H9 (cell line): ENCODE data around the gene SREBF2. TPM values are rescaled to one million over a fixed set of nuclear protein-coding genes. Genes with fewer than 3 reads are reported as not detected.

Source experiments
- DNase-seq: peaks from one replicate; pipeline ENCODE4 v3.0.0-alpha.2; 2017
- H2AFZ ChIP-seq: one replicate; pipeline ENCODE4 v1.6.1; 2013; ENCODE audit warnings: mild to moderate bottlenecking, low read length, control low read depth, moderate library complexity
- H2AK5ac ChIP-seq: 2 replicates; pipeline ENCODE4 v1.6.1; 2013; ENCODE audit warnings: low read length, control low read depth, mixed read lengths; ENCODE audit not compliant: insufficient read length
- H2BK120ac ChIP-seq: one replicate; pipeline ENCODE4 v1.6.1; 2013; ENCODE audit warnings: low read depth, mild to moderate bottlenecking, low read length, control low read depth, inconsistent platforms; ENCODE audit not compliant: poor library complexity, severe bottlenecking
- H2BK12ac ChIP-seq: 2 replicates; pipeline ENCODE4 v1.6.1; 2013; ENCODE audit warnings: low read length, control low read depth, mixed read lengths, low read depth; ENCODE audit not compliant: insufficient read length
- H2BK15ac ChIP-seq: 2 replicates; pipeline ENCODE4 v1.6.1; 2013; ENCODE audit warnings: low read depth, low read length, control low read depth
- H2BK20ac ChIP-seq: one replicate; pipeline ENCODE4 v1.6.1; 2013; ENCODE audit warnings: low read depth, mild to moderate bottlenecking, low read length, control low read depth, inconsistent platforms; ENCODE audit not compliant: poor library complexity, severe bottlenecking
- H2BK5ac ChIP-seq: 2 replicates; pipeline ENCODE4 v1.6.1; 2013; ENCODE audit warnings: low read length, control low read depth, mixed read lengths; ENCODE audit not compliant: insufficient read length
- H3K14ac ChIP-seq: 2 replicates; pipeline ENCODE4 v1.6.1; 2013; ENCODE audit warnings: low read length, control low read depth; ENCODE audit not compliant: insufficient read depth
- H3K18ac ChIP-seq: 2 replicates; pipeline ENCODE4 v1.6.1; 2013; ENCODE audit warnings: low read depth, mild to moderate bottlenecking, mixed read lengths, low read length, control low read depth; ENCODE audit not compliant: insufficient read length
- H3K23ac ChIP-seq: 2 replicates; pipeline ENCODE4 v1.6.1; 2013; ENCODE audit warnings: low read length, control low read depth, mixed read lengths, low read depth; ENCODE audit not compliant: insufficient read length
- H3K23me2 ChIP-seq: 2 replicates; pipeline ENCODE4 v1.6.1; 2013; ENCODE audit warnings: low read depth, mild to moderate bottlenecking, mixed read lengths, low read length, control low read depth; ENCODE audit not compliant: insufficient read length, poor library complexity, severe bottlenecking
- H3K27ac ChIP-seq: 2 replicates; pipeline ENCODE4 v1.5.1; 2013; ENCODE audit warnings: low read length, control low read depth, mixed read lengths, low read depth; ENCODE audit not compliant: insufficient read length
- H3K27me3 ChIP-seq: 2 replicates; pipeline ENCODE4 v1.6.1; 2013; ENCODE audit warnings: low read length, control low read depth, inconsistent platforms; ENCODE audit not compliant: insufficient read depth
- H3K4ac ChIP-seq: 2 replicates; pipeline ENCODE4 v1.6.1; 2013; ENCODE audit warnings: low read depth, mild to moderate bottlenecking, control low read depth, inconsistent platforms, low read length, moderate library complexity
- H3K4me1 ChIP-seq: 2 replicates; pipeline ENCODE4 v1.6.1; 2013; ENCODE audit warnings: low read length, control low read depth, inconsistent platforms; ENCODE audit not compliant: insufficient read depth
- H3K4me2 ChIP-seq: 2 replicates; pipeline ENCODE4 v1.6.1; 2013; ENCODE audit warnings: low read length, control low read depth, mixed read lengths; ENCODE audit not compliant: insufficient read length, insufficient read depth
- H3K56ac ChIP-seq: 2 replicates; pipeline ENCODE4 v1.6.1; 2013; ENCODE audit warnings: low read depth, mild to moderate bottlenecking, mixed read lengths, low read length, control low read depth; ENCODE audit not compliant: insufficient read length
- H3K79me1 ChIP-seq: 2 replicates; pipeline ENCODE4 v1.6.1; 2013; ENCODE audit warnings: low read depth, mild to moderate bottlenecking, moderate library complexity, low read length, control low read depth, inconsistent platforms; ENCODE audit not compliant: insufficient read depth, poor library complexity, severe bottlenecking
- H3K79me2 ChIP-seq: 2 replicates; pipeline ENCODE4 v1.6.1; 2013; ENCODE audit warnings: low read length, control low read depth, inconsistent platforms; ENCODE audit not compliant: insufficient read depth
- H3K9ac ChIP-seq: 2 replicates; pipeline ENCODE4 v1.6.1; 2013; ENCODE audit warnings: low read length, control low read depth, mixed read lengths; ENCODE audit not compliant: insufficient read length; ENCODE audit errors: extremely low read depth
- H3K9me3 ChIP-seq: one replicate; pipeline ENCODE4 v1.6.1; 2013; ENCODE audit warnings: low read depth, low read length, inconsistent platforms; ENCODE audit not compliant: control insufficient read depth
- H3T11ph ChIP-seq: one replicate; pipeline ENCODE4 v1.6.1; 2013; ENCODE audit warnings: mild to moderate bottlenecking, low read length, control low read depth, inconsistent platforms
- H4K20me1 ChIP-seq: one replicate; pipeline ENCODE4 v1.6.1; 2013; ENCODE audit not compliant: control insufficient read depth, insufficient read length, insufficient read depth
- H4K5ac ChIP-seq: 2 replicates; pipeline ENCODE4 v1.6.1; 2013; ENCODE audit warnings: low read depth, mild to moderate bottlenecking, mixed read lengths, low read length, control low read depth; ENCODE audit not compliant: insufficient read length
- H4K8ac ChIP-seq: replicated peaks from 2 replicates; pipeline ENCODE4 v1.6.1; 2013; ENCODE audit warnings: low read length, control low read depth, mixed read lengths, low read depth; ENCODE audit not compliant: insufficient read length
- H4K91ac ChIP-seq: 2 replicates; pipeline ENCODE4 v1.6.1; 2013; ENCODE audit warnings: low read depth, mild to moderate bottlenecking, moderate library complexity, mixed read lengths, low read length, control low read depth; ENCODE audit not compliant: insufficient read length
- H3K27ac Mint-ChIP-seq, 3 experiments: 2 replicates in 2 of 3; 3 replicates in 1 of 3; pipeline ENCODE4 v1.8.0; 2020 to 2021; ENCODE audit warnings: mixed read lengths in 3 of 3, mild to moderate bottlenecking in 1 of 3, moderate library complexity in 1 of 3
- H3K27me3 Mint-ChIP-seq: 2 replicates; pipeline ENCODE4 v1.8.0; 2021; ENCODE audit warnings: low read depth, mild to moderate bottlenecking, moderate library complexity, mixed read lengths
- H3K36me3 Mint-ChIP-seq, 3 experiments: 2 replicates in 2 of 3; 3 replicates in 1 of 3; pipeline ENCODE4 v1.8.0; 2020 to 2021; ENCODE audit warnings: low read depth in 3 of 3, mixed read lengths in 3 of 3; ENCODE audit not compliant: insufficient read depth in 1 of 3
- H3K4me1 Mint-ChIP-seq, 2 experiments: 2 replicates each; pipeline ENCODE4 v1.8.0; 2020; ENCODE audit warnings: mixed read lengths in 2 of 2
- H3K4me3 Mint-ChIP-seq, 2 experiments: 2 replicates in 1 of 2; 3 replicates in 1 of 2; pipeline ENCODE4 v1.8.0; 2020 to 2021; ENCODE audit warnings: mild to moderate bottlenecking in 2 of 2, mixed read lengths in 2 of 2, moderate library complexity in 1 of 2
- H3K9me3 Mint-ChIP-seq, 2 experiments: 2 replicates in 1 of 2; 3 replicates in 1 of 2; pipeline ENCODE4 v1.8.0; 2020; ENCODE audit warnings: mild to moderate bottlenecking in 2 of 2, mixed read lengths in 2 of 2, moderate library complexity in 1 of 2
- CTCF ChIP-seq: fragments of 200-600 bp; sonication (generic); conservative IDR thresholded peaks from 3 replicates; pipeline ENCODE4 v1.8.0; 2021; ENCODE audit warnings: antibody characterized with exemption, mild to moderate bottlenecking
- WGBS: extraction: QIAGEN DNeasy Blood & Tissue Kit; methylation state at CpG from one replicate; pipeline ENCODE4 v1.1.7; 2013; ENCODE audit warnings: missing lambda C conversion rate, low lambda C conversion rate, mixed read lengths; ENCODE audit not compliant: insufficient read length; ENCODE audit errors: extremely low coverage; 5-methylcytosine and 5-hydroxymethylcytosine counted together
- total RNA-seq: library from RNA; stranded (reverse); gene quantifications from 2 replicates; pipeline ENCODE4 v1.2.1, GENCODE V29; 2021

Gene SREBF2
- total RNA-seq, 1 experiment from 2014 or later: 146 TPM

DNA sequence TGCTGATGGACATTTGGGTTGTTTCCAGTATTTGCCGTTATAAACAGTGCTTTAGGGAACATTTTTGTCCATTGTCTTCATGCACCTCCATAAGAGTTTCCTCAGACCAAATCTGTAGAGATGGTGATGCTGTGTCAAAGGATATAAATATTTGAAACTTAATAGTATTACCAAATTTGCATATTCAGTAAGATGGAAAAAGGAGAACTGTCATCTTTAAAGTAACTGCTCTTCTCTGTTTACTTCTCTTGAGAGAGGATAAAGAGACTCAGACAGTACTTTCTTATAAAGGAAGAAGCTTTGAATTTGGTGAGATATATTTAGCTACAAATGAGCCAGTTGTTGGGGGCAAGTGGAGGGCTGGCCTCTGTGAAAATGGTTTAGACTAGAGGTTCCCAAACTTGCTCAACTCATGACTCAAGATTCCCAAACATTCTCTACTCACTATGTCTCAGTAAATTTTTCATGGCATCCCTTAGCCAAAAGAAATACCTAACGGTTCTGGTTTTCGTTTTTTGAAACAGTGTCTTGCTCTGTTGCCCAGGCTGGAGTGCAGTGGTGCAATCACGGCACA, 55.8 kb downstream of the SREBF2 start:
- Mint-ChIP-seq H3K27me3 (no peaks in the 10 kb centered on the region), H3K9me3 (no peaks in the 10 kb centered on the region), H3K4me1 (no peaks in the 10 kb centered on the region), H3K4me3 (no peak overlapping the region), H3K27ac (no peak overlapping the region), H3K36me3 (peaks cover 55 to 92% (median 91%) of the 10 kb centered on the region in 3 experiments)
- no peak for DNase-seq
- no CpG with 5 or more reads among the region's 4 CpGs for WGBS
- Histone ChIP-seq H4K20me1 (no peaks in the 10 kb centered on the region), H4K5ac (no peak overlapping the region), H4K8ac (no peak overlapping the region), H2BK12ac (no peak overlapping the region), H3K4me2 (no peak overlapping the region), H3K56ac (no peak overlapping the region), H3K18ac (no peak overlapping the region), H2AK5ac (no peak overlapping the region), H3K23ac (no peak overlapping the region), H2AFZ (no peak overlapping the region), H2BK20ac (no peak overlapping the region), H4K91ac (no peak overlapping the region), H3K4me1 (no peaks in the 10 kb centered on the region), H3K79me2 (no peaks in the 10 kb centered on the region), H3K9me3 (no peaks in the 10 kb centered on the region), H3T11ph (no peak overlapping the region), H3K4ac (no peak overlapping the region), H3K9ac (no peak overlapping the region), H3K27ac (no peak overlapping the region), H3K14ac (no peak overlapping the region), H3K27me3 (no peaks in the 10 kb centered on the region), H3K23me2 (no peaks in the 10 kb centered on the region), H2BK5ac (no peak overlapping the region), H3K79me1 (no peaks in the 10 kb centered on the region), H2BK15ac (no peak overlapping the region), H2BK120ac (no peak overlapping the region)
- no peak for TF ChIP-seq CTCF
